DND-41 (cell line): ENCODE measurements around the gene ASIC2.

Source experiments
- ATAC-seq: fragments of 200-7000 bp; cut with Tn5 transposase; 3 replicates; pipeline ENCODE4 v1.9.1; 2021; ENCODE audit warnings: low read depth; ENCODE audit not compliant: insufficient read depth
- DNase-seq: peaks from one replicate; pipeline ENCODE4 v3.0.0-alpha.2; 2020
- H2AFZ ChIP-seq: 2 replicates; pipeline ENCODE4 v1.6.0; 2012; ENCODE audit warnings: low read depth, low read length
- H3K27ac ChIP-seq: 2 replicates; pipeline ENCODE4 v1.5.1; 2012; ENCODE audit warnings: low read length, inconsistent platforms
- H3K27me3 ChIP-seq: fragments of 200-600 bp; sonication (generic); 2 replicates; pipeline ENCODE4 v1.6.0; 2012; ENCODE audit warnings: low read length, mild to moderate bottlenecking, inconsistent platforms; ENCODE audit not compliant: insufficient read depth, poor library complexity
- H3K36me3 ChIP-seq: 2 replicates; pipeline ENCODE4 v1.5.1; 2012; ENCODE audit warnings: low read length, inconsistent platforms; ENCODE audit not compliant: insufficient read depth
- H3K4me1 ChIP-seq: 2 replicates; pipeline ENCODE4 v1.5.1; 2012; ENCODE audit warnings: mild to moderate bottlenecking, low read length; ENCODE audit not compliant: insufficient read depth
- H3K4me2 ChIP-seq: 2 replicates; pipeline ENCODE4 v1.6.0; 2012; ENCODE audit warnings: mild to moderate bottlenecking, moderate library complexity, low read length, inconsistent platforms; ENCODE audit not compliant: insufficient read depth
- H3K4me3 ChIP-seq, 2 experiments: fragments of 200-600 bp in 1 of 2; shearing (Covaris generic) in 1 of 2; 2 replicates each; pipeline ENCODE4 v1.5.1; 2012 to 2016; ENCODE audit warnings: inconsistent platforms in 2 of 2, low read length in 2 of 2, mild to moderate bottlenecking in 2 of 2, low read depth in 1 of 2, moderate library complexity in 1 of 2
- H3K79me2 ChIP-seq: 2 replicates; pipeline ENCODE4 v1.6.0; 2012; ENCODE audit warnings: low read length, inconsistent platforms; ENCODE audit not compliant: insufficient read depth
- H3K9ac ChIP-seq: 2 replicates; pipeline ENCODE4 v1.6.0; 2012; ENCODE audit warnings: low read depth, mild to moderate bottlenecking, inconsistent platforms, low read length, moderate library complexity
- H3K9me3 ChIP-seq: 2 replicates; pipeline ENCODE4 v1.5.1; 2012; ENCODE audit warnings: low read length, moderate library complexity, mild to moderate bottlenecking, inconsistent platforms; ENCODE audit not compliant: insufficient read depth, severe bottlenecking
- H4K20me1 ChIP-seq: 2 replicates; pipeline ENCODE4 v1.6.0; 2012; ENCODE audit warnings: low read length; ENCODE audit not compliant: insufficient read depth
- CTCF ChIP-seq: IDR thresholded peaks from 2 replicates; pipeline ENCODE4 v1.5.1; 2012; ENCODE audit warnings: borderline replicate concordance, low read length, moderate library complexity, mild to moderate bottlenecking; ENCODE audit not compliant: poor library complexity, severe bottlenecking; ENCODE audit errors: extremely low read depth
- EZH2 ChIP-seq: IDR thresholded peaks from 3 replicates; pipeline ENCODE4 v1.6.1; 2012; ENCODE audit warnings: borderline replicate concordance, low read depth, mild to moderate bottlenecking, moderate library complexity, low read length, inconsistent platforms; ENCODE audit not compliant: severe bottlenecking

ASIC2 gene

GRCh38 chr17:33019161-33019890 lies 273.8 kb downstream of the ASIC2 start:
- H3K4me2 ChIP-seq, result no peak overlapping the region
- DNase-seq (no peak), ATAC-seq (no peak)
- H4K20me1 ChIP-seq, result 0 out of 2 replicates have a peak, but pooled peaks cover 3% of the 10 kb centered on the region
- H3K27me3 ChIP-seq, result peaks cover 13% of the 10 kb centered on the region
- H3K79me2 ChIP-seq, result no peaks in the 10 kb centered on the region
- H3K9ac ChIP-seq, result no peak overlapping the region
- no peak overlapping the region for H3K27ac ChIP-seq
- TF ChIP-seq EZH2 (no peak), CTCF (no peak)
- H3K36me3 ChIP-seq, result no peaks in the 10 kb centered on the region
- H3K4me3 ChIP-seq, result no peak overlapping the region
- H3K9me3 ChIP-seq, result no peaks in the 10 kb centered on the region
- no peaks in the 10 kb centered on the region for H3K4me1 ChIP-seq
- no peak overlapping the region for H2AFZ ChIP-seq

GRCh38 chr17:33017366-33017765 lies 275.7 kb downstream of the ASIC2 start:
- no peaks in the 10 kb centered on the region for H3K4me1 ChIP-seq
- H3K9me3 ChIP-seq, result no peaks in the 10 kb centered on the region
- H3K79me2 ChIP-seq, result no peaks in the 10 kb centered on the region
- DNase-seq (no peak), ATAC-seq (no peak)
- TF ChIP-seq CTCF (no peak), EZH2 (no peak)
- H3K27ac ChIP-seq, result no peak overlapping the region
- no peak overlapping the region for H3K4me3 ChIP-seq
- H2AFZ ChIP-seq, result no peak overlapping the region
- H3K4me2 ChIP-seq, result no peak overlapping the region
- no peaks in the 10 kb centered on the region for H3K36me3 ChIP-seq
- H3K27me3 ChIP-seq, result peaks cover 13% of the 10 kb centered on the region
- no peak overlapping the region for H3K9ac ChIP-seq
- 0 out of 2 replicates have a peak, but pooled peaks cover 3% of the 10 kb centered on the region for H4K20me1 ChIP-seq

GRCh38 chr17:33016920-33017319 lies 276.2 kb downstream of the ASIC2 start:
- Histone ChIP-seq H3K9ac (no peak overlapping the region), H3K4me3 (no peak overlapping the region), H4K20me1 (0 out of 2 replicates have a peak, but pooled peaks cover 3% of the 10 kb centered on the region), H3K79me2 (no peaks in the 10 kb centered on the region), H3K4me2 (no peak overlapping the region), H3K27me3 (peaks cover 13% of the 10 kb centered on the region), H3K36me3 (no peaks in the 10 kb centered on the region), H2AFZ (no peak overlapping the region), H3K27ac (no peak overlapping the region), H3K9me3 (no peaks in the 10 kb centered on the region), H3K4me1 (no peaks in the 10 kb centered on the region)
- TF ChIP-seq CTCF (no peak), EZH2 (no peak)
- DNase-seq, result no peak
- no peak for ATAC-seq
